HG03342 (cell line): ENCODE data around the gene METTL6.
"Not testable (repeated sequence)": the region's sequence is repeated elsewhere in the genome, so short reads cannot be mapped to it uniquely, and the experiment has no call there.

Experiments
- ATAC-seq: cut with Tn5 transposase; IDR thresholded peaks from one replicate; pipeline ENCODE4 v1.9.1; 2021; ENCODE audit warnings: mild to moderate bottlenecking, moderate library complexity; ENCODE audit not compliant: unreplicated experiment

The METTL6 gene

DNA sequence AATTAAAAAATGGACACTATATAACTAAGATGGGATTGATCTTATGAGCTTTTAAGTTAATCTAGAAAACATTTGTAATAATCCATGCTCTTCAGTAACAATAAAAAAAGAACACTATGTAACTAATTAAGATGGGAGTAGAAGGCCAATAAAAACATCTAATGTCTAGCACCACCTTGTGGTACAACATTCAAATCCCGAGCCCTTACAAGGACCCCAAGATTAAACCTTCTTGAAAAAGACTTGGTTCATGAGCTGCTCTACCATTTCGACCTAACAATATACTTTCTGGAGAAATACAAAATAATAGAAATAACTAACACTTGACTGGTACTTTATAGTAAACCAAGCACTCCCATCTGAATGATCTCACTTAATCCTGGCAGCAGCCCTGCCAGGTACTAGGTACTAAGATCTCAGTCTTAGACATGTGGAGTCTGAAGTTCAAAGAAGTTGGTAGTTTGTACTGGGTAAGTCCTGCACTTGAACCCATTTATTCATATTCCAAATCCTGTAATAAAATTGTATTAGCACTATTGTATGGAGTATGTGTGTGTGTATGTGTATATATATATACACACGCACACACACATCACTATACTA, 21.8 kb downstream of the METTL6 start:
- no peak for ATAC-seq

DNA sequence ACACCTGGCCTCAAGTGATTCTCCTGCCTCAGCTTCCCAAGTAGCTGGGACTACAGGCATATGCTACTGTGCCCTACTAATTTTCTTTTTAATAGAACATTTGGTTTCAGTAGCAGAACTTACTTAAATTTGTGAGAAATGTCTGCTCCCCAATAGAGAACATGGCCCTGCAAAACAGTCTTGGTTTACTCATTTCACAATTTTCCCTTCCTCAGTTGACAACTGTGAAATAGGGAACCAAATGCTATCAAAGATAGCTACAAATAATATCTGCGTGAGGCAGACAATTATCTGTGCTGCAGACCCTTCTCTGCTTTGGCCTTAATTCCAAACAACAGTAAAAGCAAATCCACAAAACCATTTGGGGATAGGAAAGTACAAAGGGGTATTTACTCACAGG, 22.6 kb downstream of the METTL6 start:
- no peak for ATAC-seq

DNA sequence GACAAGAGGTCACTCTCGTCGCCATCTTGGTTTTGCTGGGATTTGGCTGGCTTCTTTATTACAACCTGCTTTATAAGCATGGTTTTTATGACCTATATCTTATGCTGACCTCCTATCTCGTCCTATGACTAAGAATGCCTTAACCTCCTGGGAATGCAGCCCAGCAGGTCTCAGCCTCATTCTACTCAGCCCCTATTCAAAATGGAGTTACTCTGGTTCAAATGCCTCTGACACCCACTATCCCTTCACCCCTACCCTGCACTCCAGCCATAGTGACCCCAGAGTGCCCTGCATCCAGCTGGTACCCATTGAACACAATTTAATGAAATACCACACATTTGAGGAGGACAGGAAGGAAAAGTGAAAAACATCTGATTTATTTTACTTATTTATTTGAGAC, 23.4 kb downstream of the METTL6 start:
- ATAC-seq: no peak

GRCh38 chr3:15403495-15403894, 23.8 kb downstream of the METTL6 start:
- no peak for ATAC-seq

- ATAC-seq: no peak
Measured at GRCh38 chr3:15401936-15402335, 25.4 kb downstream of the METTL6 start.

DNA sequence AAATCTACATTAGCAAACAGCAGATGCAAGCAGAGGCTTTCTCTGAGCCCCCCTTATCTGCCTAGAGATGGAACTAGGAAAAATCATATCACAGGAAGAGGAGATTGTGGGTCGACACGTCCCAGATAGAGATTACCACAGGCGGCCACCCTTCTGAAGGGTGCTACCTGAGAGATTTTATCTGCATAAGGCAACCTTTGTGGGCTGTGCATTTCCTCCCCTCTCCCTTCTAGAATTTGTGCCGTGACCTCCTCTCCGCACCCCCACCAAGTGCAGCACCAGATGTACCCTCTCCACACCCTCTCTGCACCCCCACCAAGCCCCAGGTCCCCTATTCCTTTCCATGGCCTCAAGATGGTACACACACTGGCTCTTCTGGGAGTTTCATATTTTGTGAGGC, 27.4 kb downstream of the METTL6 start:
- no peak for ATAC-seq

GRCh38 chr3:15398731-15399133, 28.6 kb downstream of the METTL6 start:
- ATAC-seq: not testable (repeated sequence)

GRCh38 chr3:15393252-15393651, 34.1 kb downstream of the METTL6 start:
- not testable (repeated sequence) for ATAC-seq

DNA sequence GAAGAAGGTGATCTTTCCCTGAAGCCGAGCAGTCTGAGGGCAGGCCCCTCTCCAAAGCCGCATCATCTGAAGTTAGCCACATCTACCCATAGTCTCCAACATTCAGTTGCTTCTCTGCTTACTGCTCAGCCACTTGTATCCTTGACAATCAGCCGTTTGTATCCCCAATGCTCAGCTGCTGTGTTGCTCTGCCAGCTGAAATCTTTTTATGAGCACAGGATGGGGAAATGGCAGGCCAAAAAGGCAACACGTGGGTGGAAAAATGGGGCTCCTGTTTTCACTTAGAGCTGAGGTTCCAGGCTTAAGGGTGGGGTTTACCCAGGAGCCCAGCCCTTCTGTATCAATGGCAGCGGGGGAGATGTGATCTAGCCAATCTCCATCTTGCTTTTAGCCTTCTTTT, 36.3 kb downstream of the METTL6 start:
- no peak for ATAC-seq

DNA sequence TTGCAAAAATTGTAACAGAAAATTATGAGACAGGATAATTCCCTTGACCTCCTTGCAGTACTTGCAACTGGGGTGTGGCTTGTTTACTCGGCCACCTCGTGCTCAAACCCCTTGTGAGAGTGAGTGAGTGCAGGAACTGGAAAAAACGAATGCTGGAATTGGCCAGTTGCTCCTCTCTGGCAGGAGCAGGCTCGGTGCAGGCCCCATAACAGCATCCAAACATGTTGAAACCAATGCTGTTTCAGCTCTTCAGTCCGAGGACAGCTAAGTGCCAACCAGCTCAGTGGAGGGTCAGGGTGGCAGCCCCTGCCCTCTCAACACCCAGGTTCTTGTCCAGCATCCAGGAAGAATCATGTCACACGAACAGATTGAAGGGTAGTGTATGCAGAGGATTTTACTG, 36.9 kb downstream of the METTL6 start:
- ATAC-seq: no peak

DNA sequence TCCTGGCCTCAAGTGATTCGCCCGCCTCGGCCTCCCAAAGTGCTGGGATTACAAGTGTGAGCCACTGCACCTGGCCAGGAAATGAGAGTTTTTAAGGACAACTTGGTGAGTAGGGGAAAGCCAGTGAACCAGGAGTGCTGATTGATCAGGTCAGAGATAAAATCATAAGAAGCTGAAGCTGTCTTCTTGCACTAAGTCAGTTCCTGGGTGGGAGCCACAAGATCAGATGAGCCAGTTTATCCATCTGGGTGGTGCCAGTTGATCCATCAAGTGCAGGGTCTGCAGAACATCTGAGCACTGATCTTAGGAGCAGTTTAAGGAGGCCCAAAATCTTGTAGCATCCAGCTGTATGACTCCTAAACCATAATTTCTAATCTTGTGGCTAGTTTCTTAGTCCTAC, 39.0 kb downstream of the METTL6 start:
- not testable (repeated sequence) for ATAC-seq

DNA sequence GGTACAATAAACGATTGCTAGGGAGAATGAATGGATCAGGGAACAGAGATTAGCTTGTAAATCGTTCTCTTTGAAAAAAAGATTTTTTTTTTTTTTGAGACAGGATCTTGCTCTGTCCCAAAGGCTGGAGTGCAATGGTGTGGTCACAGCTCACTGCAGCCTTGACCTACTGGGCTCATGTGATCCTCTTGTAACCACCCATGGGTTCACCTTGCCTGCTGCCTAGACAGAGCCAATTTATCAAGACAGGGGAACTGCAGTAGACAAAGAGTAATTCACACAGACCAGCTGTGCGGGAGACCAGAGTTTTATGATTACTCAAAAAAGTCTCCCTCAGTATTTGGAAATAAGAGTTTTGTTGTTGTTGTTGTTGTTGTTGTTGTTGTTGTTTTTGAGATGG, 39.6 kb downstream of the METTL6 start:
- ATAC-seq: no peak

GRCh38 chr3:15387171-15387581, 40.2 kb downstream of the METTL6 start:
- ATAC-seq: no peak

DNA sequence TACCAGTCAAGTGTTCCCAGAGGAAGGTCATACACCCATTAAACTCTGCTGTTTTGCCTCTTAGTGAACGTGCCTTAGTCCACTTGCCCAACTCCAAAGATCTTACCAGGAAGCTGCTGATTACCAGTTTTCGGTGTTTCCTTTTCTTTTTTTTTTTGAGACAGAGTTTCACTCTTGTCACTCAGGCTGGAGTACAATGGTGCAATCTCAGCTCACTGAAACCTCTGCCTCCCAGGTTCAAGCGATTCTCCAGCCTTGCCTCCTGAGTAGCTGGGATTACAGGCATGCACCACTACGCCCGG, 40.7 kb downstream of the METTL6 start:
- ATAC-seq: not testable (repeated sequence)

DNA sequence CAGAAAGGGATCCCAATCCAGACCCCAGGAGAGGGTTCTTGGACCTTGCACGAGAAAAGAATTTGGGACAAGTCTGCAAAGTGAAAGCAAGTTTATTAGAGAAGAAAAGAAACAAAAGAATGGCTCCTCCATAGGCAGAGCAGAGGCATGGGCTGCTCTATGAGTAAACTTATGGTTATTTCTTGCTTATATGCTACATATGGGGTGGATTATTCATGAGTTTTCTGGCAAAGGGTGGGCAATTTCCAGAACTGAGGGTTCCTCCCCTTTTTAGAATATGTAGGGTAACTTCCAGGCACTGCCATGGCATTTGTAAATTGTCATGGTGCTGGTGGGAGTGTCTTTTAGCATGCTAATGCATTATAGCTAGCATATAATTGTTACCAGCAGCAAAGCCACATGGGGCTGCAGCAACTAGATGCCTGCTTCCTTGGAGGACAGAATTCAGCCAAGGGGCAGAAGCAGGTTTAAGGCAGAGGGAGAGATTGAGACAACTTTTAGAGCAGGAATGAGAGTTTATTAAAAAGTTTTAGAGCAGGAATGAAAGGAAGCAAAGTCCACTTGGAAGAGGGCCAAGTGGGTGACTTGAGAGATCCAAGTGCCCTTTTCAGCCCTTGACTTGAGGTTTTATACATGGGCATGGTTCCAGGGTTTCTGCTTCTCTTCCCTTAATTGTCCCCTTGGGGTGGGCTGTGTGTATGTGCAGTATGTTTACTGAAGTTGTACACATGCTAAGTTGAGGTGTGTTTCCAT, 41.3 kb downstream of the METTL6 start:
- no peak for ATAC-seq

GRCh38 chr3:15385238-15385695, 42.1 kb downstream of the METTL6 start:
- not testable (repeated sequence) for ATAC-seq

GRCh38 chr3:15384510-15385237, 42.7 kb downstream of the METTL6 start:
- peak; percentile 86 for ATAC-seq

DNA sequence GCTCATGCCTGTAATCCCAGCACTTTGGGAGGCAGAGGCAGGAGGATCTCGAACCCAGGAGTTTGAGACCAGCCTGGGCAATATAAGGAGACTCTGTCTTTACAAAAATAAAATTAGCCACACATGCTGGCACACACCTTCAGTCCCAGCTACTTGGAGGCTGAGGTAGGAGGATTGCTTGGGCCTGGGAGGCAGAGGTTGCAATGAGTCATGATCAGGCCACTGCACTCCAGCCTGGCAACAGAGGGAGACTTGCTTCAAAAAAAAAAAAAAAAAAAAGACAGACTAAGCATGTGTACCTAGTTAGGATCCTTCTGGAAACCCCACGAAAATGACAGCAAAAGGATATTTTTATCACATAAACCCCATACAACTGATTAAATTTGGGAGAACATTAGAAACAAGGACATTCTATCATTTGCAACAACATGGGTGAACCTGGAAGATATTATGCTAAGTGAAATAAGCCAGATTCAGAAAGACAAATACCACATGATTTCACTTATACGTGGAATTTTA, 44.9 kb downstream of the METTL6 start:
- no peak for ATAC-seq

DNA sequence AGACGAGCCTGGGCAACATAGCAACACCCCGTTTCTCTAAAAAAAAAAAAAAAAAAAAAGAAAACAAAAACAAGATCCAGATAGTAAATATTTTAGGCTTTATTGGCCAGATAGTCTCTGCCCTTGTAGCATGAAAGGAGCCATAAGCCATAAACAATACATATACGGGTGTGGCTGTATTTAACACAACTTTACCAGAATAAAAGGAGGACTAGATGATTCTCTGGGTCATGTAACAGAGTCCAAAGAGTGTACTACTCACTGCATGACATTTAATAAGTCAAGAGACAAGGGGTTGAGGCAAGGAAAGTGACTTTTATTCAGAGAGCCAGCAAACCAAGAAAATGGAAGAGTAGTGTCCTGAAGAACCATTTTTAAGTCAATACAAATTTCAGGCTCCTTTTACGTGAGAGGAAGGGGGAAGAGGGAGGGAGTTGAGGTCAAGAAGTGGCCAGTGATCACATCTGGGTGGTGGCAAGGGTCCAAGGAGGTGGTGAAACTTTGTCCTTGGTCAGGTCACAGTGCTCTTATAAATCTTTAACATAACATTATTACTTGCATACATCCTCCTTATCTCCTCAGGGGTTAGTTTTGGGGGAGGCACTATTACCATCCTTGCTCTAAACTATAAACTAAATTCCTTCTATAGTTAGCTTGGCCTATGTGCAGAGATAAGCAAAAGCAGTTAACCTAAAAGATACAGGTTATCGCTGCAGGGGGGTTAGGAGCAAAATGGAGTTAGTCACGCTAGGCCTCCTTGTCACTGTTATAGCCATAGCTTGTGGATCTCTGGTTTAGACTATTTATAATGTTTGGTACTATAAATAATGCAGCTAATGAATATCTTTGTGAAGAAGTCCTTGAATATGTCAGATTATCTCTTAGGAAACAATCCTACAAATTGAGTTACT, 46.1 kb downstream of the METTL6 start:
- ATAC-seq: no peak

DNA sequence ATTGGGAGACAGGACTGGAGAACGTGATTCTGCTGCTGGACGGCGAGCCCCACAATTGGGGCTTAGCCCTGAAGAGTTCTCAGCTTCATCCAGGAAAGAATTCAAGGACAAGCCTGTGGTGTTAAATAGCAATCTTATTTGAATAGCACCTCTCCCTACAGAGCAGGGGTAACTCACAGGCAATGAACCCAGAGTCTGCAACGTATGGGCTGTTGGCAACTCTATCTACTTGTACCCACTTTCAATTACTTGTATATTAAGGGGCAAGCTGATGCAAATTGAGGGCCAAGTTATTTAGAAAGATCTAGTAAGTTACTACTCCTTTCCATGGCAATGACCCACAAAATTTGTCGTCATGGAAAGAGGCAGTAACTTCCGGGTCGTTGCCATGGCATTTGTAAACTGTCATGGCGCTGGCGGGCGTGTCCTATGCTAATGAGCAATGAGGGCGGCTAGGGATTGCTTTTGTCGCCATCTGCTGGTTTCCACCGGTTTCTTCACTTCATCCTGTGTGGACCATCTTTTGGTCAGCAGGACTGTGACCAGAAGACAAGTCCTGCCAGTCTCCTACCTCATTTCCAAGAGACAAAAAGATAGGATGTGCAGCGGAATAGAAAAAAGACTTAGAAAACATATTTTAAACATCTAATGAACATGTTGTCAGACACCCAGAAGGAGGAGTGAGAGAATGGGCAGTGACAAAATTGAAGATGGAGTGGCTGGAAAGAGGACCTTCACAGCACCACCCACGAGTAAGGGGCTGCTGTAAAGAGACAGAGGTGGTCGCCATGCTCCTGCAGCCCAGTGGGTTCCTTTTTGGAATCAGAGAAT, 49.2 kb downstream of the METTL6 start:
- peak; percentile 88 for ATAC-seq
